Islet of Langerhans (tissue), 1 donor: ENCODE measurements around the gene MARCHF5.
"Not testable (repeated sequence)": the region's sequence is repeated elsewhere in the genome, so short reads cannot be mapped to it uniquely, and the experiment has no call there.

Source experiments
- FAIRE-seq: peaks from one replicate; lab custom pipeline; 2011; peaks lifted over from hg19 to GRCh38; lab: Jason Lieb, UNC

The MARCHF5 gene

DNA sequence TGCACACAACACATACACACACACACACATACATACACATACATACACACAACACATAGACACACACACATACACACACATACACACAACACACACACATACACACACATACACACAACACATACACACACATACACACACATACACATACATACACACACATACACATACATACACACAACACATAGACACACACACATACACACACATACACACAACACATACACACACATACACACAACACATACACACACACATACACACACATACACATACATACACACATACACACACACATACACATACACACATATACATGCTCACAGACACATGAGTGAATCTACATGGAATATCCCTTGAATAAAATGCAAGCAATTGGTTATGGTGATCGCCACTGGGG lies 102.2 kb downstream of the MARCHF5 start:
- not testable (repeated sequence) for FAIRE-seq

DNA sequence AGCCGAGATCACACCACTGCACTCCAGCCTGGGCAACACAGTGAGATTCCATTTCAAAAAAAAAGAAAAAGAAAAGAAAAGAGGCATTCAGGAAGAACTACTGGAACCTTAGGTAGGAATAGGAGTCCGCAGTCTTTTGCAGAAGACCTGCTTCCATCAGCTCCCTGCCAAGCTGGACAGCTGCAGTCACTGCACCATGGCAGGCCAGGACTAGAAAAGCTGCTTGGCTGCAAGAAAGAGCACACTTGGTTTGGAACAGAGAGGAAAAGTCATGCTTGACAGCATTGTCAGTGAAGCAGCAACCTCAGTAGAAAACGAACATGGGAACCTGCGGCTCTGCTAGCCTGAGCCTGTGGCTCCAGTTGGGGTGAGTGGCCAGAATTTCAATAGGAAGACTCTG lies 104.3 kb downstream of the MARCHF5 start:
- FAIRE-seq = no peak

DNA sequence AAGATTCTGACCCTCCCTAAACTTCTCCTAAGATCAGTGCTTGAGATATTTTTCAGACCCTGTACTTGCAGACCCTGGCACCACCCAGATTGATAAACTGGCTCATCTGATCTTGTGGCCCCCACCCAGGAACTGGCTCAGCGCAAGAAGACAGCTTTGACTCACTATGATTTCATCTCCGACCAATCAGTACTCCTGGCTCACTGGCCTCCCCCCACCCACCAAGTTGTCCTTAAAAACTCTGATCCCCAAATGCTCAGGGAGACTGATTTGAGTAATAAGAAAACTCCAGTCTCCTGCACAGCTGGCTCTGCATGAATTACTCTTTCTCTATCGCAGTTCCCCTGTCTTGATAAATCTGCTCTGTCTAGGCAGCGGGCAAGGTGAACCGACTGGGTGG lies 111.3 kb downstream of the MARCHF5 start:
- FAIRE-seq = not testable (repeated sequence)
